ENCODE results near the gene TMEM79.

The TMEM79 gene

DNA sequence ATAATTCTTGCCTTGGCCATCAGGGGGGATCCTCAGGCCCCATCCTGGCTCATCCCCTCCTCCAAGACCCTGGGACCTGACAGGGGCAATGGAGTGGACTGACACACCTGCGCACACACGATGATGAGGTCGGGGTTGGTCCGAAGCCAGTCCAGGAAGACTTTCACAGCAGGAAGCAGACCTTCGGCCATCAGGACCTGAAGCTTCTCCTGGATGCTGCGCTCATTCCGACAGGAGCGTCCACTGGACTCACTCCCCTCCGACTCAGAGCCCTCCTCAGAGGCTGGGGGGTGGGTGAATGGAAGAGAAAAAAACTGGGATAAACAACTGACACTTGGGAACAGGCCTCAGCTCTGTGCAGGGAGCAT, 20.9 kb upstream of the TMEM79 start:
- DNase-seq (ENCODE audit: low spot score): no peak

DNA sequence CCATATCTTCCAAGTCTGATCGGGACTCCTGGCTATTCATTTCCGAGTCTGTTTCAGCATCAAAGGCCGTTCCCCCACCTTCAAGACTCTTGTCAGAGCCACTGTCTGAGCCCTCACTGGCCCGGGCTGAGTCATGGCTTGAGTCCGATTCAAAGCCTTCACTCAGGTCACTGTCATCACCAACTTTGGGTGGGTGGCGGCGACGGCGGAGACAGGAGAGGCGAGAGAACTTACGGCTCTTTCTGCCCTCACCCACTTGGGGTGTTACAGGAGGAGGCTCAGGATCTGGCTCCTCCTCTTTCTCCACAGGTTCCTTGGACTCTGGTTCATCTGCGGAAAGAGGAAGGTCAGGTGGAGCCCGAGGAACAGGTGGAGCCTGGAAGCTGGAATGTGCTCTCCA, 18.1 kb upstream of the TMEM79 start:
- DNase-seq (ENCODE audit: low spot score): no peak

DNA sequence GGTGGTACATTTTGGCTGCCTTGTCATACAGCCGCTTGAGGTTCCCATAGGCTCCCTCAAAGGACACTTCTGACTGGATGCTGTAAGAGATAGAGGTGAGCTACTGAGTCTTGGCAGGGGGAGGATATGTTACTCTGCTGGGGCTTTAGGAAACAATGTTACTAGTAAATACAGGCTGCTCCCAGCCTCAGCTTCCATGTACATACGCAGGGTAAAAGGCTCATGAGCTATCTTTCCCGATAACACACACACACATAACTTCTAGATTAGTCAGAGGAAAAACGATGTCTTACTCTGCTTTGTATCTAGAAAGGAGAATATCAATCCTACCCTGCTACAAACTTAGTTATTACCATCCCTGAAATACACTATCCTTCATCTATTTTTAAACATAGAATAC, 15.8 kb upstream of the TMEM79 start:
- no peak for DNase-seq (ENCODE audit: low spot score)

DNA sequence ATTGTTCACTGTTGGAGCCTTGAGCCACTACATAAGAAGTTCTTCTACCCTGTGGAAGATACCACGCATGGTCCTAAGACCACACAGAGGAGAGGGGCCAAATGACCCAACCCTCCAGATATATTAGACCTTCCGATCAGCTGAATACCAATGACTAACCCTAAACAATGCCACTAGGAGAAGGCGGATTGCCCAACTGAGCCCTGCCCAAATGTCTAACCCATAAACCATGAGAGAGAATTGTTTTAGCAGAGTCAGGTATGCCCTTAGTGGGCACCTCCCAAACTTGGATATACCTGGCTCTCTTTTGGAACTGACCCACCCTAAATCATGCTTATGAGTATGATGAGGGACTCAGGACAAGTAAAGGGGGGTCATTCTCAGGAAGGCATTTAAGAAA, 13.8 kb upstream of the TMEM79 start:
- no peak for DNase-seq (ENCODE audit: low spot score)

DNA sequence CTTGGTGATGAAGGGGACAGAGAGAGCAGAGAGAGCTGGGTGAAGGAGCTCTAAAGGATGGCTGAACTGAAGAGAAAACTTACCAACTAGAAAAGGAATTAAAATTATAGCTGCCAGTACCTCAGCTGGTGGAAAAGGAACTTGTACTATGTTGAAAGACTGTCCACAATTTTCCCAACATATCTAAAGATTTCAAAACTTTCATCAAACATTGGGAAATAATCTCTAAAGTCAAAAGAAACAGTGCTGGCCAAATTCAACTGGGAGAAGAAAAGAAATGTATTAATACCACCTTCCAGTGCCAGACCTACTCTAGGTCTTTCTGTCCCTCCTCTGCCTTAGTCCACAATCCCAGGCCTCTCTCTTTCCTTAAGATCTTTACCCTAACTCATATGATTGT, 7.6 kb upstream of the TMEM79 start:
- DNase-seq (ENCODE audit: low spot score): no peak

DNA sequence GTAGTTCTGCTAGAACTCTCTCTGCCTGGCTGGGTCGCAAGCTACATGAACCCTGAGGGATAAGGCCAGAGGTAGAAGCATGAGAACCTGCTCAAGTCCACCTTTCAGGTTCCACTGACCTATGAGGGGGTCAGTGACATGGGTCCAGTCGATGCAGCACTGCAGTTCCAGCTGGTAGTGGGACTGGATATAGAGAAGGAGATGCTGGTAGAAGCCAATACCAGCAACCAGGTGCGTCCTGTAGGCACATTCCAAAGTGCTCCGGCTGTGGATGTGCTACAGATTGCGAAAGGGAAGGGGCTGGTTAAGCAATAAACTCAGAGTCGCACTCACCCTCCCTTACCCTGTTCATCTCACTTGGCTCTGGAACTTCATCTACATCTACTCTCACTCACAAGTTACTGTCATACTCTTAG, 7.2 kb upstream of the TMEM79 start:
- DNase-seq (ENCODE audit: low spot score): no peak

DNA sequence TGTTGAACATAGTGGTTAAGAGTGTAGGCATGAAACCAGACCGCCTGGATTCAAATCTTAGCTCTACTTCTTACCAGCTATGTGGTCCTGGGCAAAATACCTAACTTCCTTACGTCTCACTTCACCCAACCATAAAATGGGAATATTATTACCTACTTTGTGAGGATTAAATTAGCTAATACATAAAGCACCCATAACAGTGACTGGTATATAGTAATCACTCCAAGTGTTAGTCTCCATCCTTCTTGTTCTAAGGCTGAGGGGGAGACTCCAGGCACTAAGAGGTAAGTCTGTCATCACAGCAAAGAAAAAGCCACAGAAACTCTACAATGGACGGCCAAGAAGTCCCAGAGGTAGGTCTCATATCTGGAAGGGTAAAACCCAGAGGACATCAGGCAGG, 4.3 kb upstream of the TMEM79 start:
- DNase-seq (ENCODE audit: low spot score): no peak

DNA sequence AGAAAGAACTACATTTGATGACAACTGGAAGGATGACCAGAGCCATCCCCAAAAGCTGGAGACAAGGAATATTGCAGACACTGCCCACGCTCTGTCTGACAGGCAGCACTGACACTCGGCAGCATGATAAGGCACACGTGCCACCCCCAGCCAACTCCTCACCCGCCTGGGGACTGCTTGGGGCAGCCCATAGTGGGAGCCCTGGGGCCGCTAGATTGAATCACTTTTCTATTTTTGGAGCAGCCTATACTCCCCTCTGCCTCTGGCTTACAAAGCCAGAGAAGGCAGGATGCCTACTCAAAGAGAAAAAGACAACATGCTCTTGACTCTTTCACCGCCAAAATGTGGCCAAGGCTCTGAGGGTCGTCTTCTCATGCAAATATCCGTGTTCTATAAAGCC, 2.8 kb upstream of the TMEM79 start:
- peak; percentile 37 for DNase-seq (ENCODE audit: low spot score)

DNA sequence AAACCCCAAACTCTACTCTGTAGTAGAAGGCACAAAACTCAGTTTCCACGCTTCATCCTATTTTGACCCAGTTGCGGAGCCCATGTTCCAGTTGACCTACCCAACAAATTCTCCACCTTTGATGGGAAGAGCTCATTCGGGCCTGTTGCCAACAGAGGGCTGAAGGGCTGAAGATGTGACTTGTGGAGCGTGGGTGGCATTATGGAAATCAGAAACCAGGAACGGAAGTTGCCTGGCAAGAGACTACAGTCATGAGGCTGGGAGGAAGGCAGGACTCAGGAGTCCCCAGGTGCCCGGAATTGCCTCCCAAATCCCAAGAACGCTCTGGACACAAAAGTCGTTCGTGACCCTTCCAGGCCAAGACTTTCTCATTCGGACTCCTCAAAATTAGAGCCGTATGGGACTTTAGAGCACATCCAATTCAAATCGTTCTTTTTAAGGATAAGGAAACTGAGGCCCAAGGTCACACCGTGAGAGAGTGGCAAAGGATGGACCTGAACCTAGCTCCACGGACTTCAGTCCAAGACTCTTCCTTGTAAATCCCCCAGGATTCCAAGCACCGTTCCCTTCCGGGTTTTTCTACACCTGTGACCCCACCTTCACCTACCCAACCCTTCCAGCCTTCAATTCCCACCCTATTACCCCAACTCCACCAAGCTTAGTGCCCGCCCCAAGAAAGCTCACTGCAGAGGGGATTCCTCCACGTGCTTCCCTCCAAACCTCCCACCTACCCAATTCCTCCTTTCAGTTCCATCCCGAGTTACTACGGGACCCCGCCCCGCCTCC, 2.2 kb upstream of the TMEM79 start:
- peak; percentile 16 for DNase-seq (ENCODE audit: low spot score)

DNA sequence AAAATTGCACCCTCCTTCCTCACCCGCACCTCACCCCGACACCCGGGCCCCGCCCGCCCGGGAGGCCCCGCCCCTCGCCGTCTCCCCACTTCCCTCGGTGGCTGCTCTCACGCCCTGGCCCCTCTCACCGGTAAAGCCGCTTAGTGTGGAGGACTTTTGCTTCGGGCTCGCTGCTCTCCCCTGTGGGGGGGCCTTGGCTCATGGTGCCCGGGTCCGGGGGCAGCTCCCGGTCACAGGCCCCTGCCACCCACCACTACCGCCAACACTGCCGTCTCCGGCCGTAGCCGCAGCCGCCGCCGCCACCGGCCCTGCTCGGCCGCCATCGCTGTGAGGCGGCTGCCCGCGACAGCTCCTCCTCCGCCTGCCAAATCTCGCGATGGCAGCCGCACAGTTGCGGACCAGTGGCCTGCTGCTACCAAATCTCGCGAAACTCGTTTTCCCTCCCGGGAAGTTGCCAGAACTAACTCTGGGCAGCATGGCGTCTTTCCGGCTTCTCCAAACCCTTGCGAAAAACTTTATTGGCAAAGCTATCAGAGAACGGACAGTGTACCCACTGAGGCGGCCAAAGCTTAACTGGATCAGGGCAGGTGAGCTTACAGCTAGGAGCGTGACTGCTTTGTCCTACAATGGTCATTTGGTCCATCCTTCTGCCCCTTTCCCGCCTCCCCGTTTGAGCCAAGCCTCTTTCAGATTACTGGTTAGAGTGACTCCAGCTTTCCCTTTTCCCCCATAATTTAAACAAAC, 1.5 kb upstream of the TMEM79 start, which contains the start of gene SMG5:
Gene SMG5, minus strand, starts transcription at position 347 of the 744 bp plus-strand sequence. Its CDS starts 145 bp downstream, at position 202.
- peak; percentile 97 for DNase-seq (ENCODE audit: low spot score)

DNA sequence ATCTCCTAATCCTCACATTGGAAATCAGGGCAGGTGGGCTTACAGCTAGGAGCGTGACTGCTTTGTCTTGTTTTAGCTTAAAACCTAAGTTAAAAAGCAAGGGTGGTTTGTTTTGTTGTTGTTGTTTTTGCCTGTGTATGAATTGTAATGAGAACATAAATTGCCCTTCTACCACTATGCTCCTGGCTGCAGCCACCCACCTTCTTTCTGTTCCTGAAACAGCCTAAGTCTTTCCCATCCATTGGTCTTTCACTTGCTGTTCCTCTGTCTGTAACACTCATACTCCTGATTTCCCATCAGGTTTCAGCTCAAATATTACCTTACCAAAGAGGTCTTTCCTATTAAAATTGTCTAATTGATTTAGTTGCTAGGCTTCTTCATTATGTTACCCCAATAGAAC, 604 bp upstream of the TMEM79 start:
- no peak for DNase-seq (ENCODE audit: low spot score)

DNA sequence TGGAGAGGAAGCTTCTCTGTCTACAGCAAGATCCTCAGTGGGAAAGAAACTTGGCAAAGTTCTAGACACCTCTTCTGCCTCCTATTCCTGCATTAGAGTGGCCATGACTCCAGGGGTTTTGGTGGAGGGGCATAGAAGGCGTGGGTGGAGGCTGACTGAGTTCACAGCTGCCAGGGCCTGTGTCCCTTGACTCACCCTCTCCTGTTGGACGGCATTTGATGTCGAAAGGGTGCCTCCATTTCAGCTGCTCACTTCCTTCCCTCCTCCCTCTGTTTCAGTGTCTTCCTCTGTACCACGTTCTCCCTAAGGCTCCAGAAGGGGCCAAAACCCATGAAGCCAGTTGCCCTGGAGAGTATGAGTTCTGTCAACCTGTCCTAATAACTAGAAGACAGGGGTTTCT, 632 bp downstream of the TMEM79 start:
- no peak for DNase-seq (ENCODE audit: low spot score)

DNA sequence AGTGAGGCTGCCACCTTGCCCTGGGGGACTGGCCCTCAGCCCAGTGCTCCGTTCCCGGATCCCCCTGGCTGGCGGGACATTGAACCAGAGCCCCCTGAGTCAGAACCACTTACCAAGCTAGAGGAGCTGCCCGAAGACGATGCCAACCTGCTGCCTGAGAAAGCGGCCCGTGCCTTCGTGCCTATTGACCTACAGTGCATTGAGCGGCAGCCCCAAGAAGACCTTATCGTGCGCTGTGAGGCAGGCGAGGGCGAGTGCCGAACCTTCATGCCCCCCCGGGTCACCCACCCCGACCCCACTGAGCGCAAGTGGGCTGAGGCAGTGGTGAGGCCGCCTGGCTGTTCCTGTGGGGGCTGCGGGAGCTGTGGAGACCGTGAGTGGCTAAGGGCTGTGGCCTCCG, 1.3 kb downstream of the TMEM79 start:
- DNase-seq (ENCODE audit: low spot score): no peak

DNA sequence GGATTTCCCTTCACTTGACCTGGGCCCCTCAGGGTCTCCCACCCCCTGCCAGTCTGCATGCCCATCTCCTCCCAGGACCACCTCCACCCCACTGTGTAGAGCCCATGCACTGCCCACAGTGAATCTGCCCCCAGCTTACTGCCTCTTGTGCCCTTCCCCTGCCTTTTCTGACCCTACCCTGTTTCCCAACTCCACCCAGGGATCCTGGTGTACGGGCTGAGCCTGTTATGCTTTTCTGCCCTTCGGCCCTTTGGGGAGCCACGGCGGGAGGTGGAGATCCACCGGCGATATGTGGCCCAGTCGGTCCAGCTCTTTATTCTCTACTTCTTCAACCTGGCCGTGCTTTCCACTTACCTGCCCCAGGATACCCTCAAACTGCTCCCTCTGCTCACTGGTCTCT, 1.9 kb downstream of the TMEM79 start:
- no peak for DNase-seq (ENCODE audit: low spot score)

DNA sequence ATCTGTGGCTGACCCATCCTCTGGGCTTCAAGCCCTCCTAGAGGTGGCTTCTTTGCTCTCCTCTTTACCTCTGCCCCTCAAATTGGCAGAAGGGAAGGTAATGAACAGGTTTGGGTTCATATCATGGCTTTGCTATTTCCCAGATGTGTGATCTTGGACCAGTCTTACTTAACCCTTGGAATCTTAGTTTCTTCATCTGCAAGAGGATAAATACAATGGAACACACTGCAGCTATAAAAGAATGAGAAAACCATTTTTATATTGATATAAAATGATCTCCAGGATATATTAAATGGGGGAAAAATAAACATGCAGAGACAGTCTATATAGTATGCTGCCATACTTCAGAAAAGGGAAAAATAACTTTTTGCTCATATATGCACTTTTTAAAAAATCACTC, 5.7 kb downstream of the TMEM79 start:
- DNase-seq (ENCODE audit: low spot score): no peak

DNA sequence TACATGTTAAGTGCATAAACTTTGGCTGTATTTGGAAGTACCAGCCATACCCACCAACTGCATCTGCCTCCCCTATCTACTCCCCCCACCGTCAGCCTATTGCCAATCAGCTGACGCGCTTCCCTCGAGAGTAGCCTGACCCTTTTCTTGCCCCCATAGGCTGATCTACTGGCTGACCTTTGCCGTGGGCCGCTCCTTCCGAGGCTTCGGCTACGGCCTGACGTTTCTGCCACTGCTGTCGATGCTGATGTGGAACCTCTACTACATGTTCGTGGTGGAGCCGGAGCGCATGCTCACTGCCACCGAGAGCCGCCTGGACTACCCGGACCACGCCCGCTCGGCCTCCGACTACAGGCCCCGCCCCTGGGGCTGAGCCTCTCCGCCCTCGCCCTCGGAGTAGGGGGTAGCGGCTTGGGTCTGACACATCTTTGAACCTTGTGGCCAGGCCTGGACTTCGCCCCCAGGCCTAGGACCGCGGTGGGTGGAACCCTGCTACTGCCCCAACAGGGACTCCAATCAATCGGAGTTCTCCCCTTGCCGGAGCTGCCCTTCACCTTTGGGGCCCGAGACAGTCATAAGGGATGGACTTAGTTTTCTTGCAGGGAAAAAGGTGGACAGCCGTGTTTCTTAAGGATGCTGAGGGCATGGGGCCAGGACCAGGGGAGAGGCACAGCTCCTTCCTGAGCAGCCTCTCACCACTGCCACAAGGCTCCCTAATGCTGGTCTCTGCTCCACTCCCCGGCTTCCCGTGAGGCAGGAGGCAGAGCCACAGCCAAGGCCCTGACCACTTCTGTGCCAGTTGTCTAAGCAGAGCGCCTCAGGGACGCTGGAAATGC, 7.3 kb downstream of the TMEM79 start:
- DNase-seq (ENCODE audit: low spot score): peak; percentile 48

DNA sequence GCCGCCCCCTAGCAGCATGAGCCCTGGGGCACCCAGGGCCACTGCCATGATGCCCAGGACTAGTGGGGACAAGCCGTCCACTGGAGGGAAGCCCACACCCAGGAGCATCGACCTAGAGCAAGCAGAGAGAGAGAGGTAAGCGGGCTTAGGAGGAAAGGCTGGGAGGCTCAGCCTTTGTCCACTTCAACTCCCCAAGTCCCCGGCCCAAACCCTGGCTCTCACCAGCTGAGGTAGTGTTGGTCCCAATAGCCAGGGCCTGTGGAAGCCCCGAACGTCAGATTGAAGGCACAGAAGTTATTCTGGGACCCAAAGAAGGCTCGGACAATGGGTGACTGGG, 8.9 kb downstream of the TMEM79 start:
- no peak for DNase-seq (ENCODE audit: low spot score)

DNA sequence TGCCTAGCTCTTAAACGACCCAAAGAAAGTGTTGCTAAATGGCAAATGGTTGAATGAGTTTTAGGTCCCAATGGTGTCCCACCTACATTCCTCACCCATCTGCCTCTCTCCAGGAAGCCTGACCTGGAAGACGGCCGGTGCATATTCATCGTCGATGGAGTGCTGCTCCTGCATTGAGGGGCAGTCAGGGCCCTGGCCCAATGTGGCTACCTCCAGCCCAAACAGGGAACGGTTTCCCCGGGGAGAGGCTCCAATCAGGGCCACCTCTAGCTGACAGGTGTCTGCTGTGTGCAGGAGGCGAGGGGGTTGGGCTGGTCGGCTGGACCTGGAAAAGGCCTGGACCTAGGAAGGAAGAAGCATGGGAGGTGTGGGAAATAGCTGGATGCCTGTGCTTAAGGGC, 9.8 kb downstream of the TMEM79 start:
- no peak for DNase-seq (ENCODE audit: low spot score)

DNA sequence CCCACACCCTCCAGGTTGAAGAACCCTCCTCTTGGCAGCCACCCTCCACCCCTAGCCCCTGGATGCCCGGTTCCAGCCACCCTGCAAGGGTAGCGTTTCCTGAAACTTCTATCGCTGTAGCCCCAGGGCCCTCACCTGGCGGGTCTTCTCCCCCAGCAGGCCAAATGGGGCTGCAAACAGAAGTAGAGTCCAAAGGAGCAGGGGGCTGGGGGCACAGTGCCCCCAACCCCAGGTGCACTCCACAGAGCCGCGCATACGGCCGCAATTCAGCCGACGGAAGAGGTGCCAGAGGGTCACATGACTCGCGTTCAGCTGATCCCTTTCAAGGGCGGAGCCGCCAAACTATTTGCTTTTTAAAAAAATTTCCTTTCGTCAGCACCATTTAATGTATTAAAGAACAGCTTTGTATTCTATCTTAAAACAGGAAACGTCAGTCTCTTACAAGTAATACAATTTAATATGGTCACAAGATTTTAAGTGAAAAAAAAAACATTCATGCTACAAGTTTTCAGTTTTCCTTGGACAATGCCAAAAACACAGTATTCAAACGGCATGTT, 11.3 kb downstream of the TMEM79 start, which contains the start of gene GLMP:
Gene GLMP, minus strand, starts transcription at position 289 of the 557 bp plus-strand sequence. Its CDS starts 34 bp downstream, at position 255.
- peak; percentile 59 for DNase-seq (ENCODE audit: low spot score)

DNA sequence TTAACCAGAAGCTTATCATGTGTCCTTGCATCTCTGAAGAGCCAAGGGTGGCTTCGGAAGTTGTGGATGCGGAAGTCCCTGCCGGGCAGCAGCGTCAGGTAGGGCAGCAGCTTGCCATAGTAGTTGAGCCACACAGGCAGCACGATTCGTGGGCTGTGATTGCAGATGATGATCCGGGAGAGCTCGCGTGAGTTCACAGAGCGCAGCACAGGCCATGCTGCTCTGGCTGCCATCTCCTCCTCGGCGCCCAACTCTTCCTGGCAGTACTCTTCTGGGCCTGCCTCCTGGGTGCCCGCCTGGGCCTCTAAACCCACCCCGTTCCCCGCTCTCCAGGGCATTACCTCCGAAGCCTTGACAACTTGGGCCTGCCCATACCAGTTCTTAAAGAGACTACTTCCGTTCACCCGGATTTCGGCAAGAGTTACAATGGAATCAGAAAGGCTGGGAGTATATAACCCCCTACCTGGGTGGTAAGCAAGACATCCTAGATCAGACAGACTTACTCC, 14.8 kb downstream of the TMEM79 start, which contains the start of gene VHLL:
Gene VHLL, minus strand, starts transcription at position 456 of the 506 bp plus-strand sequence. Its CDS starts 118 bp downstream, at position 338.
- no peak for DNase-seq (ENCODE audit: low spot score)

DNA sequence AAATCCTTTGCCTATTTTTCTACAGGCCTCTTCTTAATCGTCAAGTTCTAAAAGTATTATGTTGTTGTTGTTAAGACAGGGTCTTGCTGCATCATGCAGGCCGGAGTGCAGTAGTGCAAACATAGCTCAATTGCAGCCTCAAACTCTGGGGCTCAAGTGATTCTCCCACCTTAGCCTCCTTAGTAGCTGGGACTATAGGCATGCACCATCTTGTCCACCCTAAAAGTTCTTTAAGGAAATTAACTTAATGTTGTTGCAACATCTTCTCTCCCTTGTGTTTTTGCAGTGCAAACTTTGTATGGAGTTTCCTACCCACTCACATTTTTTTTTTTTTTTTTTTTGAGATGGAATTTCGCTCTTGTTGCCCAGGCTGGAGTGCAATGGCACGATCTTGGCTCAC, 19.1 kb downstream of the TMEM79 start:
- no peak for DNase-seq (ENCODE audit: low spot score)

DNA sequence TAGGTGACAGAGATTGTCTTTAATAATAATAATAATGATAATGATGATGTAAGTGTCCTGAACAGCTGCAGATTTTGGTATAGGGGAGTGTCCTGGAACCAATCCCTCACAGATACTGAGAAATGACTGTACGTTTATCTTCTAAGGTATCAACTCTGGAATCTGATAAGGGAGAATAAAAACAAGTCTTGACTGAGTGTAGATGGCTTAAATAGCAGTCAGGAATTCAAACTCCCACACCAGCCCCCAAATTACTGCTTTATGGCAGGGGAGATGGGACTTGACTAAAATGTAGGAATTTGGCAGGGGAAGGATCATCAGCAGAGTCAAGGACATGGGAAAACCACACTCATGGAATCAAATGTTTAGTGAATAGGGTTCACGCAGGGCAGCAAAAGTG, 21.1 kb downstream of the TMEM79 start:
- no peak for DNase-seq (ENCODE audit: low spot score)
